Activated gamma-delta T cell treated with anti-CD3 and anti-CD28 coated beads, Interleukin-2, amount 50 U/mL, for 16 hours (primary cell): ENCODE results near the gene KRTAP10-4.

Experiments used
- DNase-seq: peaks from one replicate; pipeline ENCODE4 v3.0.0-alpha.2; 2020; ENCODE audit warnings: low read depth

The KRTAP10-4 gene

DNA sequence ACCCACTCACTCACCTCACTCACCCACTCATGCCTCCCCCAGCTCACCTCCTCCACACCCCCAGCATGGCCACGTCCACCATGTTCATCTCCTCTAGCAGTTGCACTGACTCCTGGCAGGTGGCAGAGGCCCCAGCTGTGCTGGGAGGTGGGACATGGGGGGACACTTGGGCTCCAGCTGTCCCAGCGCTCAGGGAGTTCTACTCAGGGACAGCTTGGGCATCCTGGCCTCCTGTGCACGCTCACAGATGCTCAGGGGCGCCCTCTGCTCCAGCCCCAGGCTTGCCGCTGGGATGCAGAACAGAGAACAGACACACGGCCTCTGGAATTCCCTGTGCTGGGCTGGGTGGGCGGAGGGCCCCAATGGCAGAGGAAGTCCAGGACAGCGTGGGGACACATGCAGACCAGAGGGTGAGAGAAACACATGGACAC lies 43.6 kb downstream of the KRTAP10-4 start:
- no peak for DNase-seq

DNA sequence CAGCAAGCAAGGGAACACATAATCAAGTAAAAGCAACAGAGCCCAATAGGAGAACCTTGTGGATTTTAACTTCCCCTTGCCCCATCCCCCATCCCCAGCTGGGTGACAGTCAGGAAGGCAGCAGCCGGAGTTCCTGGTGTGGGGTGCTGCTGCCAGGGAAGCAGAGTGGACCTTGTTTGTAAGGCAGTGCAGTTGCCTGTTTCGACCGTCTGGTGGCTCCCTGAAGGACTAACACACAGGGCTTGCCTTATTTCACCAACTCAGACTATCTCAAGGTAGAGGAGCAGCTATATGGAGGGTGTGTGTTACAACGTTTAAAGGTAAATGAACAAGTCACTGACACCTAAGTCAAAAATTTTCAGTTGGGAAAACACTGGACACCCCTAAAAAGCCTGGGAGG lies 45.0 kb downstream of the KRTAP10-4 start:
- DNase-seq: no peak

DNA sequence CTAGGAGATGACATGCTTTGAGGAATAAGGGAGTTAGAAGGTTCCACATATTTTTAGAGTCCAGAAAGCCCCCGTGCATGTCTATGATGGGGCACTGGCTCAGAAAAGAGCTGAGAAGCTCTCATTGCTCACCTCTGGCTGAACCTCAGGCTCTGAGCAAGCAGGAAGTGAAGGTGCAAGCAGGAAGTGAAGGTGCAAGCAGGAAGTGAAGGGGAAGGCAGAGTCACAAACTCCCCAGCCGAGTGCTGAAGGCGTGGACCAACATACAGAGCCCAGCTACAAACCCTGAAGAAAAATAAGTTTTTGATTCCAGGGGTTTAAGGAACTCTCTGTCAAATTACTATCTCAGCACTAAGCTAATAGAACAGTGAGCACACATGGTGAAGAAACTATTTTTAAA lies 45.4 kb downstream of the KRTAP10-4 start:
- peak; percentile 38 for DNase-seq

DNA sequence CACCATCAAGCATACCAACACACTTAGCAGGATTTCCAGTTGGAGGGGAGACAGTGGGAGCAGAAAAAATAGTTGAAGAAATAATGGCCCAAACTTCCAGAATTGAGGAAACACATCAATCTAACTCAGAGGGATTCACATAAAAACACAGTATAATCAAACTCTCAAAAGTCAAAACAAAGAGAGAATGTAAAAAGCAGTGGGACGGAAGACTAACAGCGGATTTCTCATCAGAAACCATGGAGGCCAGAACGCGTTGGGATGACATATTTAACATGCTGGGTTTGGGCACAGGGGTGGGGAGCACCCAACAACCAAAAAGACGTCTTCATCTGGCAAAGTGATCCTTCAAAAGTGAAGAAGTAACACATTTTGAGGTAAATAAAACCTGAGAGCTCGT lies 46.4 kb downstream of the KRTAP10-4 start:
- no peak for DNase-seq

DNA sequence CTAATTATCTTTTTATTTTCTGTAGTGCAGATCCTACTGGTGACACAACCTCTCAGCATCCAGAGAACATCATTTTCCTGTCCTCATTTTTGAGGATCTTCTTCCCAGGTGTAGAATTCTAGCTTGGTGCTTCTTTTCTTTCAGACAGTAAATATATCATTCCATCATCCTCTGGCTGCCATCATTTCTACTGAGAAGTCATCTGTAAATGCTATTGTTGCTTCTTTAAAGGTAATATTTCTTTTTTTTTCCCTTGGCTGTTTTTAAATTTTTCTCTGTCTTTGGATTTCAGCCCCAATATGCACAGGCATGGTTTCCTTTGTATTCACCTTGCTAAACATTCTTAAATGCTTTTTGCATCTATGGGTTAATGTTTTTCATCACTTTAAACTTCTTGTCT lies 50.0 kb downstream of the KRTAP10-4 start:
- no peak for DNase-seq
